ENCODE measurements around the gene TCEANC2.
A peak's percentile ranks its signal among the peaks of the same experiment; 100 is the strongest.

TCEANC2 gene

GRCh38 chr1:54114001-54114400, 60.6 kb downstream of the TCEANC2 start:
- no peak for DNase-seq (ENCODE audit: low read depth, low spot score)

- DNase-seq (ENCODE audit: low read depth, low spot score), result no peak
These were observed 61.5 kb downstream of the TCEANC2 start for GRCh38 chr1:54114955-54115354.

- no peak for DNase-seq (ENCODE audit: low read depth, low spot score)
These were observed 62.1 kb downstream of the TCEANC2 start for GRCh38 chr1:54115520-54115919.

- no peak for DNase-seq (ENCODE audit: low read depth, low spot score)
These were observed 64.6 kb downstream of the TCEANC2 start for GRCh38 chr1:54117815-54118563.

- DNase-seq (ENCODE audit: low read depth, low spot score), result no peak
These were observed 65.3 kb downstream of the TCEANC2 start for GRCh38 chr1:54118704-54119103.

GRCh38 chr1:54120018-54120697, 66.8 kb downstream of the TCEANC2 start:
- no peak for DNase-seq (ENCODE audit: low read depth, low spot score)

GRCh38 chr1:54120698-54121481, 67.5 kb downstream of the TCEANC2 start:
- DNase-seq (ENCODE audit: low read depth, low spot score), result no peak

- peak; percentile 35 for DNase-seq (ENCODE audit: low read depth, low spot score)
These were observed 68.2 kb downstream of the TCEANC2 start for GRCh38 chr1:54121482-54122134.

GRCh38 chr1:54122135-54122751, 68.8 kb downstream of the TCEANC2 start:
- DNase-seq (ENCODE audit: low read depth, low spot score), result no peak

- DNase-seq (ENCODE audit: low read depth, low spot score), result no peak
These were observed 69.6 kb downstream of the TCEANC2 start for GRCh38 chr1:54122992-54123391.

- DNase-seq (ENCODE audit: low read depth, low spot score), result no peak
These were observed 71.1 kb downstream of the TCEANC2 start for GRCh38 chr1:54124472-54124871.

- DNase-seq (ENCODE audit: low read depth, low spot score), result no peak
These were observed 71.5 kb downstream of the TCEANC2 start for GRCh38 chr1:54124906-54125305.

GRCh38 chr1:54125386-54126070, 72.1 kb downstream of the TCEANC2 start:
- DNase-seq (ENCODE audit: low read depth, low spot score), result no peak

GRCh38 chr1:54126271-54126815, 72.9 kb downstream of the TCEANC2 start:
- no peak for DNase-seq (ENCODE audit: low read depth, low spot score)

GRCh38 chr1:54127594-54128300, 74.3 kb downstream of the TCEANC2 start:
- no peak for DNase-seq (ENCODE audit: low read depth, low spot score)

GRCh38 chr1:54129858-54130257, 76.5 kb downstream of the TCEANC2 start:
- no peak for DNase-seq (ENCODE audit: low read depth, low spot score)

- DNase-seq (ENCODE audit: low read depth, low spot score), result no peak
These were observed 78.0 kb downstream of the TCEANC2 start for GRCh38 chr1:54131419-54131818.

- no peak for DNase-seq (ENCODE audit: low read depth, low spot score)
These were observed 79.1 kb downstream of the TCEANC2 start for GRCh38 chr1:54132495-54132894.

GRCh38 chr1:54134295-54134694, 80.9 kb downstream of the TCEANC2 start:
- no peak for DNase-seq (ENCODE audit: low read depth, low spot score)
